ENCODE data around the gene TRIML1. TPM values are rescaled to one million over a fixed set of nuclear protein-coding genes. Genes with fewer than 3 reads are reported as not detected.

The TRIML1 gene
- total RNA-seq, 1 experiment from 2014 or later = not detected

GRCh38 chr4:188109157-188109755 lies 30.0 kb upstream of the TRIML1 start, which contains the start of gene TRIML2:
Gene TRIML2, minus strand, starts transcription at chr4:188109603. Its CDS starts 4,235 bp downstream, at chr4:188105368.
- Histone ChIP-seq H3K4me1 (ENCODE audit: control insufficient read depth, insufficient read depth, low read length) (no peaks in the 10 kb centered on the region), H3K36me3 (ENCODE audit: control insufficient read depth, insufficient read depth, low read length) (no peaks in the 10 kb centered on the region), H3K27ac (ENCODE audit: low read length) (no peak within 1 kb of the TSS; the same call in 1 of the 2 replicates), H3K9me3 (ENCODE audit: control insufficient read depth, insufficient read depth, low read depth, low read length) (no peaks in the 10 kb centered on the region), H3K4me3 (ENCODE audit: low read depth in 2 of 2, low read length in 2 of 2) (no peak within 1 kb of the TSS), H3K27me3 (ENCODE audit: control insufficient read depth, insufficient read depth, low read length) (no peaks in the 10 kb centered on the region)
- no peak for ATAC-seq
- intact Hi-C loops (cut with micrococcal nuclease; ENCODE audit: unreplicated experiment) (no loop called here), in situ Hi-C loops (cut with HindIII; ENCODE audit: low pct_unique_long_range_greater_than_20kb, low sequenced_read_pairs) (no loop called here)
- ChIA-PET CTCF (no interaction called here), POLR2A (no interaction called here)
- DNase-seq (ENCODE audit: low read depth, low spot score) = no peak
- BruUV-seq (replicated peaks) = no TSS peak
- TF ChIP-seq REST (IDR thresholded peaks at IDR 0.05; ENCODE audit: insufficient read depth in 1 of 2, low read depth in 2 of 2, low read length in 1 of 2) (no peak), CTCF (IDR thresholded peaks at IDR 0.05) (no peak), SIN3A (IDR thresholded peaks at IDR 0.05; ENCODE audit: borderline replicate concordance, insufficient read depth, low read depth, low read length) (no peak), TCF7L2 (IDR thresholded peaks at IDR 0.05; ENCODE audit: low read depth, low read length) (no peak), POLR2AphosphoS5 (IDR thresholded peaks at IDR 0.05; ENCODE audit: low read depth, low read length) (no peak)

GRCh38 chr4:188110036-188110435 lies 29.2 kb upstream of the TRIML1 start:
- Histone ChIP-seq H3K36me3 (ENCODE audit: control insufficient read depth, insufficient read depth, low read length) (no peaks in the 10 kb centered on the region), H3K27ac (ENCODE audit: low read length) (no peak overlapping the region; the same call in 1 of the 2 replicates), H3K9me3 (ENCODE audit: control insufficient read depth, insufficient read depth, low read depth, low read length) (no peaks in the 10 kb centered on the region), H3K4me3 (ENCODE audit: low read depth in 2 of 2, low read length in 2 of 2) (no peak overlapping the region), H3K4me1 (ENCODE audit: control insufficient read depth, insufficient read depth, low read length) (no peaks in the 10 kb centered on the region), H3K27me3 (ENCODE audit: control insufficient read depth, insufficient read depth, low read length) (no peaks in the 10 kb centered on the region)
- BruUV-seq (replicated peaks) = no TSS peak
- TF ChIP-seq CTCF (IDR thresholded peaks at IDR 0.05) (no peak), REST (IDR thresholded peaks at IDR 0.05; ENCODE audit: insufficient read depth in 1 of 2, low read depth in 2 of 2, low read length in 1 of 2) (no peak), TCF7L2 (IDR thresholded peaks at IDR 0.05; ENCODE audit: low read depth, low read length) (no peak), SIN3A (IDR thresholded peaks at IDR 0.05; ENCODE audit: borderline replicate concordance, insufficient read depth, low read depth, low read length) (no peak), POLR2AphosphoS5 (IDR thresholded peaks at IDR 0.05; ENCODE audit: low read depth, low read length) (no peak)
- CTCF ChIA-PET = no interaction called here
- ATAC-seq (no peak), DNase-seq (ENCODE audit: low read depth, low spot score) (no peak)
- in situ Hi-C loops (cut with HindIII; ENCODE audit: low pct_unique_long_range_greater_than_20kb, low sequenced_read_pairs) (no loop called here), intact Hi-C loops (cut with micrococcal nuclease; ENCODE audit: unreplicated experiment) (no loop called here)
- POLR2A ChIA-PET = no interaction called here
